NCI-H69 (cell line): ENCODE results near the gene TRAPPC5.

Source experiments
- DNase-seq: peaks from one replicate; lab custom pipeline; 2025; lab: John Stamatoyannopoulos, UW

TRAPPC5 gene

GRCh38 chr19:7732045-7732444 is 51.4 kb downstream of the TRAPPC5 start, which contains the start of gene CLEC4G:
Gene CLEC4G, minus strand, starts transcription at chr19:7732110. Its CDS starts 8 bp downstream, at chr19:7732102.
- no peak for DNase-seq

GRCh38 chr19:7733376-7733775 is 52.7 kb downstream of the TRAPPC5 start:
- no peak for DNase-seq

- DNase-seq, result no peak
Observed at GRCh38 chr19:7734220-7735203, 53.9 kb downstream of the TRAPPC5 start.

- DNase-seq, result no peak
Observed at GRCh38 chr19:7736148-7736547, 55.5 kb downstream of the TRAPPC5 start.

- DNase-seq, result no peak
Observed at GRCh38 chr19:7737215-7737614, 56.6 kb downstream of the TRAPPC5 start.
